DOHH2 (cell line): ENCODE results near the gene AFF1.
A peak's percentile ranks its signal among the peaks of the same experiment; 100 is the strongest.

Source experiments
- H3F3A ChIP-seq: fragments of 200-600 bp; sonication (generic), shearing (Covaris generic); 2 replicates; pipeline ENCODE4 v1.6.0; 2016; ENCODE audit warnings: antibody characterized with exemption, mild to moderate bottlenecking; ENCODE audit not compliant: control insufficient read depth, insufficient read depth
- H3K27ac ChIP-seq: fragments of 200-600 bp; sonication (generic); 2 replicates; pipeline ENCODE4 v1.5.1; 2014; ENCODE audit warnings: low read depth, mild to moderate bottlenecking, low read length, moderate library complexity
- H3K27me3 ChIP-seq: fragments of 200-600 bp; sonication (generic); 2 replicates; pipeline ENCODE4 v1.6.1; 2014; ENCODE audit warnings: mild to moderate bottlenecking, low read length, mixed read lengths; ENCODE audit not compliant: control insufficient read depth
- H3K36me3 ChIP-seq: fragments of 200-600 bp; sonication (generic); 2 replicates; pipeline ENCODE4 v1.6.1; 2014; ENCODE audit warnings: mild to moderate bottlenecking, low read length, moderate library complexity, mixed read lengths; ENCODE audit not compliant: control insufficient read depth
- H3K4me1 ChIP-seq: fragments of 200-600 bp; sonication (generic); 2 replicates; pipeline ENCODE4 v1.6.1; 2014; ENCODE audit warnings: mild to moderate bottlenecking, low read length, mixed read lengths; ENCODE audit not compliant: control insufficient read depth
- H3K4me2 ChIP-seq: fragments of 200-600 bp; sonication (generic); 2 replicates; pipeline ENCODE4 v1.6.0; 2014; ENCODE audit warnings: mild to moderate bottlenecking, low read length, moderate library complexity
- H3K4me3 ChIP-seq: fragments of 200-600 bp; sonication (generic); 2 replicates; pipeline ENCODE4 v1.5.1; 2014; ENCODE audit warnings: mild to moderate bottlenecking, low read length, mixed read lengths
- H3K79me2 ChIP-seq: fragments of 200-600 bp; sonication (generic); 2 replicates; pipeline ENCODE4 v1.6.1; 2014; ENCODE audit warnings: mild to moderate bottlenecking, low read length, mixed read lengths; ENCODE audit not compliant: control insufficient read depth
- H3K9me2 ChIP-seq: fragments of 200-600 bp; sonication (generic); replicated peaks from 2 replicates; pipeline ENCODE4 v1.6.1; 2014; ENCODE audit warnings: mild to moderate bottlenecking, low read length, mixed read lengths; ENCODE audit not compliant: control insufficient read depth
- H3K9me3 ChIP-seq: fragments of 200-600 bp; sonication (generic); 2 replicates; pipeline ENCODE4 v1.6.1; 2014; ENCODE audit warnings: antibody characterized with exemption, low read length, mixed read lengths; ENCODE audit not compliant: control insufficient read depth, insufficient read depth
- H4K20me1 ChIP-seq: fragments of 200-600 bp; sonication (generic); 2 replicates; pipeline ENCODE4 v1.6.0; 2014; ENCODE audit warnings: low read depth, mild to moderate bottlenecking, antibody characterized with exemption, low read length, moderate library complexity; ENCODE audit not compliant: control insufficient read depth, insufficient read depth
- EZH2phosphoT487 ChIP-seq: fragments of 200-600 bp; sonication (generic); IDR thresholded peaks from 2 replicates; pipeline ENCODE4 v1.6.1; 2017; ENCODE audit warnings: borderline replicate concordance, mild to moderate bottlenecking, antibody characterized with exemption, low read length, moderate library complexity, mixed read lengths
- TF ChIP-seq, protein P1 (sequence below): fragments of 200-600 bp; sonication (generic); IDR thresholded peaks from one replicate; pipeline ENCODE4 v1.5.1; 2014; ENCODE audit warnings: antibody characterized with exemption, mild to moderate bottlenecking, low read depth, low read length; ENCODE audit not compliant: poor library complexity, severe bottlenecking

AFF1 gene

DNA sequence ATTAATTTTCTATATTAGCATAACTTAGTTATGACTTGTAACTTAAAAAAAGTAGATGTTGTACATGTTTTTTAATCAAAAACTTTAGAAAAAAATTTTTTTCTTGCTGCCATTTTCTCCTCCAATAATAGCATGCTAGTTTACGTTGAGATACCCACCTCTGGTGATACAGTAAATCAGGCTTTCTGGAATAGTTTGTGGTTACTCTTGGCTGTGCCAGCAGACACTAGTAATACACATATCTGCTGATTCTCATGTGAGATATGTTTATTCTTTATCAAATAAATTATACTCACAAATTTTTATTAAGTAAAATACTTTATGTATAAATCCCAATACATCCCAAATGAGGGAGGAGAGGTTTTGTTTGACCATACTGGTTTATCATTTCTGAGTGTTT is 168.3 kb downstream of the AFF1 start:
- no peaks in the 10 kb centered on the region for H3K79me2 ChIP-seq
- no peaks in the 10 kb centered on the region for H4K20me1 ChIP-seq
- no peak overlapping the region for H3K4me2 ChIP-seq
- TF ChIP-seq EZH2phosphoT487: no peak
- TF ChIP-seq, protein P1, sequence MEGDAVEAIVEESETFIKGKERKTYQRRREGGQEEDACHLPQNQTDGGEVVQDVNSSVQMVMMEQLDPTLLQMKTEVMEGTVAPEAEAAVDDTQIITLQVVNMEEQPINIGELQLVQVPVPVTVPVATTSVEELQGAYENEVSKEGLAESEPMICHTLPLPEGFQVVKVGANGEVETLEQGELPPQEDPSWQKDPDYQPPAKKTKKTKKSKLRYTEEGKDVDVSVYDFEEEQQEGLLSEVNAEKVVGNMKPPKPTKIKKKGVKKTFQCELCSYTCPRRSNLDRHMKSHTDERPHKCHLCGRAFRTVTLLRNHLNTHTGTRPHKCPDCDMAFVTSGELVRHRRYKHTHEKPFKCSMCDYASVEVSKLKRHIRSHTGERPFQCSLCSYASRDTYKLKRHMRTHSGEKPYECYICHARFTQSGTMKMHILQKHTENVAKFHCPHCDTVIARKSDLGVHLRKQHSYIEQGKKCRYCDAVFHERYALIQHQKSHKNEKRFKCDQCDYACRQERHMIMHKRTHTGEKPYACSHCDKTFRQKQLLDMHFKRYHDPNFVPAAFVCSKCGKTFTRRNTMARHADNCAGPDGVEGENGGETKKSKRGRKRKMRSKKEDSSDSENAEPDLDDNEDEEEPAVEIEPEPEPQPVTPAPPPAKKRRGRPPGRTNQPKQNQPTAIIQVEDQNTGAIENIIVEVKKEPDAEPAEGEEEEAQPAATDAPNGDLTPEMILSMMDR: no peak
- H3K4me1 ChIP-seq: peaks cover 10% of the 10 kb centered on the region
- no peaks in the 10 kb centered on the region for H3K36me3 ChIP-seq
- no peaks in the 10 kb centered on the region for H3K9me3 ChIP-seq
- H3K27me3 ChIP-seq: no peaks in the 10 kb centered on the region
- no peaks in the 10 kb centered on the region for H3K9me2 ChIP-seq
- H3K4me3 ChIP-seq: no peak overlapping the region
- H3F3A ChIP-seq: no peaks in the 10 kb centered on the region
- no peak overlapping the region for H3K27ac ChIP-seq

DNA sequence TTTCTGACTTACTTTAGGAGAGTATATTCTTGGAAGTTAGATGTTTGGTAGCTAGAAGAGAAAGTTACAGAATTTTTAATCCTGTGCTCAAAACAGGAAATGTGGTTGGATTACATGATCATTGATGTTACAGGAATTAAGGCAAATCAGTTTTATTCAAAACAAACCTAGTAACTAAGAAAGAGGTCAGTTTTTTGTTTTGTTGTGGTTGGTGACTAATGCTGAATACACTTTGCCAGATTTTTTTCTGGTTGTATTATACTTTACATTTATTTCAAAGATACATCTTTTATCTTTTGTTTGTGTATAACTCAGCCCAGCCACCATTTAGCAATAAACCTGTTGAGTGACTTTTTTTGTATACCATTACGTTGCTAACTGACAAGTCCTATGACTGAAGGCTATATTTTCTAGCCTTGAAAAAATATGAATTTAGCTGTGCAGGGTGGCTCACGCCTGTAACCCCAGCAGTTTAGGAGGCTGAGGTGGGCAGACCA is 168.9 kb downstream of the AFF1 start:
- Histone ChIP-seq H3K36me3 (no peaks in the 10 kb centered on the region), H4K20me1 (no peaks in the 10 kb centered on the region), H3F3A (no peaks in the 10 kb centered on the region), H3K4me3 (no peak overlapping the region), H3K27me3 (no peaks in the 10 kb centered on the region), H3K79me2 (no peaks in the 10 kb centered on the region), H3K9me2 (no peaks in the 10 kb centered on the region), H3K9me3 (no peaks in the 10 kb centered on the region), H3K27ac (no peak overlapping the region), H3K4me1 (peaks cover 10% of the 10 kb centered on the region), H3K4me2 (peak overlapping the region; percentile 7; the same call in 1 of the 2 replicates)
- no peak for TF ChIP-seq EZH2phosphoT487
- TF ChIP-seq, protein P1: no peak

DNA sequence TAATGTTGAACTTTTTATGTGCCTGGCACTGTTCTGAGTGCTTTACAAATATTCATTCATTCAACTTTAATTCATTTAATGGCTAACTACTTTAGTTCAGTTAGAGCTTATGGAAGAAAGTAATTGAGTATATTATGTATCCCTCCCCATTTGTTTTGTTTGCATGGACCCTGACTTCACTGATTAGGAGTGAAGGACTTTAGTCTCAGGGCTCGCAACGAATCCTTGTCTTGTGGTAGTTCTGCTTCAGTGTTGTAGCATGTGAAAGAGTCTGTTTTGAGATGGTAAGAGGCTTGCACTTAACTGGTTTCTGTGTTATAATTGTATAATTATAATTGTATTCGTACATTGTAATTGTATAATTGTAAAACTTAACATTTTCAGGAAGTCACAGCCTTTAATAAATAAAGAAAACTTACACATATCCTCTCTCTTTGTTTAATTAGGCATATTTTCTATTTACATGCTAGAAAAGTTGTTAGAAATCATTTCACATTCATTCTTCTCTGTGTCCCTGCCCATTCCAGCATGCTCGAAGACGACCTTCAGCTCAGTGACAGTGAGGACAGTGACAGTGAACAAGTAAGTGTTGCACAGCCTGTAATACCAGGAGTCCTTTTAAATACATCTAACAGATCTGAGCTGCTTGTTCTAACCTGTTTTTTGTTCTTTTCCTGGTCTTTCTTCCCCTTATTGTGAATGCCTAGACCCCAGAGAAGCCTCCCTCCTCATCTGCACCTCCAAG is 170.5 kb downstream of the AFF1 start:
- Histone ChIP-seq H3F3A (no peaks in the 10 kb centered on the region), H3K9me2 (no peaks in the 10 kb centered on the region), H3K4me2 (no peak overlapping the region), H3K4me1 (peaks cover 10% of the 10 kb centered on the region), H3K36me3 (no peaks in the 10 kb centered on the region), H3K9me3 (no peaks in the 10 kb centered on the region), H4K20me1 (no peaks in the 10 kb centered on the region), H3K27ac (no peak overlapping the region), H3K79me2 (no peaks in the 10 kb centered on the region), H3K4me3 (no peak overlapping the region), H3K27me3 (no peaks in the 10 kb centered on the region)
- TF ChIP-seq, protein P1: no peak
- TF ChIP-seq EZH2phosphoT487: no peak
